MCF 10A (cell line): ENCODE results near the gene OAT. TPM values are rescaled to one million over a fixed set of nuclear protein-coding genes. Genes with fewer than 3 reads are reported as not detected.
A peak's percentile ranks its signal among the peaks of the same experiment; 100 is the strongest.

Experiments
- BruUV-seq: library from RNA; stranded (reverse); fragments of 400-500 nt; replicated peaks from 2 replicates; lab custom pipeline; 2021; lab: Mats Ljungman, UMichigan
- CTCF ChIA-PET: fragments of 300-600 bp; sonication (Branson Sonifier 250); formaldehyde crosslinking; extraction: SDS; loops from one replicate; lab custom pipeline; 2021; ENCODE audit warnings: antibody characterized with exemption, inconsistent platforms; lab: Yijun Ruan, JAX
- POLR2A ChIA-PET: fragments of 300-600, 350-650 bp; sonication (Branson Sonifier 250); formaldehyde crosslinking; extraction: SDS; loops from one replicate; lab custom pipeline; 2020; ENCODE audit warnings: antibody characterized with exemption, inconsistent platforms; lab: Yijun Ruan, JAX
- DNase-seq: peaks from one replicate; pipeline ENCODE4 v3.0.0-alpha.2; 2018; ENCODE audit not compliant: unreplicated experiment
- H3K27ac Mint-ChIP-seq: one replicate; pipeline ENCODE4 v1.8.0; 2022; ENCODE audit warnings: mild to moderate bottlenecking, low read depth, mixed read lengths; ENCODE audit not compliant: unreplicated experiment
- H3K27me3 Mint-ChIP-seq: one replicate; pipeline ENCODE4 v1.8.0; 2022; ENCODE audit warnings: mixed read lengths; ENCODE audit not compliant: insufficient read depth, unreplicated experiment
- H3K36me3 Mint-ChIP-seq: one replicate; pipeline ENCODE4 v1.8.0; 2022; ENCODE audit warnings: mild to moderate bottlenecking, moderate library complexity, mixed read lengths; ENCODE audit not compliant: insufficient read depth, unreplicated experiment
- H3K4me1 Mint-ChIP-seq: one replicate; pipeline ENCODE4 v1.8.0; 2022; ENCODE audit warnings: mixed read lengths; ENCODE audit not compliant: insufficient read depth, unreplicated experiment
- H3K4me3 Mint-ChIP-seq: one replicate; pipeline ENCODE4 v1.8.0; 2022; ENCODE audit warnings: mild to moderate bottlenecking, moderate library complexity, mixed read lengths; ENCODE audit not compliant: unreplicated experiment
- H3K9me3 Mint-ChIP-seq: one replicate; pipeline ENCODE4 v1.8.0; 2022; ENCODE audit warnings: mixed read lengths; ENCODE audit not compliant: unreplicated experiment
- CTCF ChIP-seq: fragments of 200-600 bp; IDR thresholded peaks from one replicate; pipeline ENCODE4 v1.8.0; 2022; ENCODE audit warnings: antibody characterized with exemption, mild to moderate bottlenecking; ENCODE audit not compliant: unreplicated experiment
- intact Hi-C: fragments of 100-400 bp; cut with micrococcal nuclease; formaldehyde crosslinking; loops from 2 replicates; pipeline ENCODE4 v1.14.1; 2022
- total RNA-seq: library from RNA; stranded (reverse); gene quantifications from 2 replicates; pipeline ENCODE4 v1.2.3, GENCODE V29; 2022

OAT gene
- total RNA-seq, 1 experiment from 2014 or later, result 68.1 TPM

DNA sequence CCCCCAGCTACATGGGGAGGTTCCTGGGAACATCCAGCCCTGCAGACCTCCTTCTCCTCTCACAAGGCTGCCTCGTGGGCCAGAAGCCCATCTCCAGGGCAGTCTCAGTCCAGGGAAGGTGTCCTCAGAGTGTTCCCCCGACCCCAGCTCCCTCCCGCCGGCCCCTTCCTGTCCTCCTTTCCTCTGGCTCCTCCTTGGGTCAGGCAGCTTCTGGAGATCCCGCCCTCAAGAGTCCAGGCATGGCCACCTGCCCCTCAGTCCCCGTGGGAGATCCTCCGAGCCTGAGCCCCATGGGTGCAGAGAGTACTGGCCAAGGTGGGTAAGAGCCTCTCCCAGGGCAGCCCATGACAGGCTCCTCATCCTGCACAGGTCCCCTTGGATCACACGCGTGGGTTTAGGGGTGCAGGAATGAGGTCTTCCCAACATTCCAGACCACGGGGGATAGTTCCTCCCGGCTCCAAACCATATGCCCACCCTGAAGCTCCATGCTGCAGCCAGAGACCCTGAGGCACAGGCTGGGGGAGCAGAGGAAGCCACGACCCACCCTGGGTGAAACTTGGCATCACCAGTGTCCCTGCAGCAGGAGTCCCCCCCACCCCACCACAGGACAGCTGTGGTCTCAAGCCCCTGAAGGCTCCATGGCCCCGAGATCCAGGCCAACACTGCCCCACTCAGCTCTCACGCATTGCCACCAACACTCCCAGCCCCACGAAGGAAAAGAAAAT, 65.5 kb downstream of the OAT start:
- ChIA-PET CTCF (interaction anchor here (0.7 to 1.0 kb wide), 2 partner anchors 13 to 268 kb away, joined by 3 to 5 read pairs; no protein-coding TSS in a partner anchor), POLR2A (interaction anchor here (0.6 kb wide), 2 partner anchors 15 to 706 kb away, joined by 3 read pairs; no protein-coding TSS in a partner anchor)
- H3K4me1 Mint-ChIP-seq, result peaks cover 21% of the 10 kb centered on the region
- intact Hi-C loops, result no loop called here
- no peak overlapping the region for H3K4me3 Mint-ChIP-seq
- H3K27ac Mint-ChIP-seq, result no peak overlapping the region
- BruUV-seq, result no TSS peak
- H3K27me3 Mint-ChIP-seq, result no peaks in the 10 kb centered on the region
- H3K9me3 Mint-ChIP-seq, result no peaks in the 10 kb centered on the region
- no peak for TF ChIP-seq CTCF
- no peaks in the 10 kb centered on the region for H3K36me3 Mint-ChIP-seq
- DNase-seq, result no peak

DNA sequence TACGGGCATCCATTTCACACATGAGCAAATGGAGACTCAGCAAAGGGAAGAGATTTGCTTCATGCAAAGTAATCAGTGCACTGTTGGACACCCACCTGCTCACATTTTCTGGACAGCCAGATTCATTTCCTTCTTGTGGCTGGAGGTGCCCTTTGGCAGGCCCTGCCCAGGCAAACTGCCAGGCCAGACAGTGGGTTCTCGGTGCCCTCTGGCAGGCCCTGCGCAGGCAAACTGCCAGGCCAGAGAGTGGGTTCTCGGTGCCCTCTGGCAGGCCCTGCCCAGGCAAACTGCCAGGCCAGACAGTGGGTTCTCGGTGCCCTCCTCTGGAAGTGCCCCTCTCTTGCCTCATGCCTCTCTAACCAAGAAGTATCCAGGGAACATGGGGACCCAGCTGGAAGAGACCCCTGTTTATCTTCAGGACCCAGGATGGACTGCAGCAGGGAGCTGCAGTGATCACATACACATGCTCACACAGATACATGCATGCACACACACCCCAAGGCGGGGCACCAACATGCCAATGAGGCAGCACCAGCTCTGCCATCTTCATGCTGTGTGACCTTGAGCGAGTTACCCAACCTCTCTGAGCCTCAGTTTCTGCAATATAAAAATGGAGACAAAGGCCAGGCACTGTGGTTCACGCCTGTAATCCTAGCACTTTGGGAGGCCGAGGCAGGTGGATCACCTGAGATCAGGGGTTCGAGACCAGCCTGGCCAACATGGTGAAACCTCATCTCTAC, 67.1 kb downstream of the OAT start:
- no peak for TF ChIP-seq CTCF
- Mint-ChIP-seq H3K9me3 (no peaks in the 10 kb centered on the region), H3K36me3 (no peaks in the 10 kb centered on the region), H3K4me3 (no peak overlapping the region), H3K27me3 (no peaks in the 10 kb centered on the region), H3K4me1 (peaks cover 9% of the 10 kb centered on the region), H3K27ac (peak overlapping the region; percentile 23)
- CTCF ChIA-PET, result no interaction called here
- peak; percentile 78 for DNase-seq
- BruUV-seq, result no TSS peak
- POLR2A ChIA-PET, result no interaction called here
- intact Hi-C loops, result no loop called here

DNA sequence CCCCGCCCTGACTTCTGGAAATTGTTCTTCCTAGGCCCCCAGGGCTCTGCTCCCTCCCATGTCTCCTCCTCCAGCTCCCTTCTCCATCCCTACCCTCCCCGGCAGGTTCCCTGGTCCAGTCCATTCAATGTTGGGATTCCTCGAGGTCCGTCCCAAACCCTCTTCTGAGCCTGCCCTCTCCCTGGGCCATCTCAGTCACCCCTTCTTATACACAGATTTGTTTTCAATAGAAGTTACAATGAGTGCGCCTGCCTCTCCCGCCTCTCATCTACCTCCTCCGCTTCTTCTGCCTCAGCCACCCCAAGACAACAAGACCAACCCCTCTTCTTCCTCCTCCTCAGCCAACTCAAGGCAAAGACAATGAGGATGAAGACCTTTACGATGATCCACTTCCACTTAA, 67.9 kb downstream of the OAT start:
- H3K27me3 Mint-ChIP-seq, result no peaks in the 10 kb centered on the region
- no TSS peak for BruUV-seq
- intact Hi-C loops, result no loop called here
- ChIA-PET POLR2A (no interaction called here), CTCF (interaction anchor here (1.0 kb wide), 1 partner anchor 39 kb away, joined by 3 read pairs; no protein-coding TSS in a partner anchor)
- no peaks in the 10 kb centered on the region for H3K36me3 Mint-ChIP-seq
- TF ChIP-seq CTCF, result no peak
- H3K4me3 Mint-ChIP-seq, result no peak overlapping the region
- H3K4me1 Mint-ChIP-seq, result peaks cover 4% of the 10 kb centered on the region
- no peak for DNase-seq
- H3K27ac Mint-ChIP-seq, result no peak overlapping the region
- H3K9me3 Mint-ChIP-seq, result no peaks in the 10 kb centered on the region

GRCh38 chr10:124349996-124350280, 68.8 kb downstream of the OAT start:
- no peak overlapping the region for H3K4me3 Mint-ChIP-seq
- CTCF ChIA-PET, result interaction anchor here (1.0 kb wide), 1 partner anchor 40 kb away, joined by 3 read pairs; no protein-coding TSS in a partner anchor

More at GRCh38 chr10:124349996-124350280, 68.8 kb downstream of the OAT start:
- no peaks in the 10 kb centered on the region for H3K27me3 Mint-ChIP-seq
- no peak overlapping the region for H3K27ac Mint-ChIP-seq
- peaks cover 4% of the 10 kb centered on the region for H3K4me1 Mint-ChIP-seq
- POLR2A ChIA-PET, result no interaction called here
- DNase-seq, result no peak
- no peaks in the 10 kb centered on the region for H3K9me3 Mint-ChIP-seq
- no peaks in the 10 kb centered on the region for H3K36me3 Mint-ChIP-seq
- BruUV-seq, result no TSS peak
- intact Hi-C loops, result no loop called here
- no peak for TF ChIP-seq CTCF
